Stimulated activated CD4-positive, alpha-beta T cell treated with anti-CD3 and anti-CD28 coated beads, Interleukin-4, amount 100 ng/mL, for 24 hours (primary cell): Measurements from ENCODE around the gene NIPAL1.
A peak's percentile ranks its signal among the peaks of the same experiment; 100 is the strongest.

Source experiments
- DNase-seq: peaks from one replicate; pipeline ENCODE4 v3.0.0-alpha.2; 2020

NIPAL1 gene

GRCh38 chr4:48028696-48029095 lies 12.1 kb downstream of the NIPAL1 start:
- no peak for DNase-seq

GRCh38 chr4:48030470-48030869 lies 13.9 kb downstream of the NIPAL1 start:
- no peak for DNase-seq

GRCh38 chr4:48031802-48032525 lies 15.4 kb downstream of the NIPAL1 start:
- no peak for DNase-seq

- DNase-seq = no peak
These were observed 16.1 kb downstream of the NIPAL1 start for GRCh38 chr4:48032721-48033120.

- no peak for DNase-seq
These were observed 16.8 kb downstream of the NIPAL1 start for GRCh38 chr4:48033412-48033811.

GRCh38 chr4:48033825-48034413 lies 17.3 kb downstream of the NIPAL1 start:
- peak; percentile 76 for DNase-seq

- DNase-seq = no peak
These were observed 19.4 kb downstream of the NIPAL1 start for GRCh38 chr4:48035952-48036351.

- DNase-seq = no peak
These were observed 20.5 kb downstream of the NIPAL1 start for GRCh38 chr4:48037117-48037462.

- DNase-seq = no peak
These were observed 22.1 kb downstream of the NIPAL1 start for GRCh38 chr4:48038666-48039065.

GRCh38 chr4:48039561-48039960 lies 23.0 kb downstream of the NIPAL1 start:
- DNase-seq = no peak

- peak; percentile 60 for DNase-seq
These were observed 25.1 kb downstream of the NIPAL1 start for GRCh38 chr4:48041535-48042137.

- no peak for DNase-seq
These were observed 26.4 kb downstream of the NIPAL1 start for GRCh38 chr4:48042979-48043461.

GRCh38 chr4:48043504-48043903 lies 26.9 kb downstream of the NIPAL1 start:
- DNase-seq = no peak

- no peak for DNase-seq
These were observed 27.7 kb downstream of the NIPAL1 start for GRCh38 chr4:48044298-48044697.

- no peak for DNase-seq
These were observed 29.5 kb downstream of the NIPAL1 start for GRCh38 chr4:48046059-48046458.

GRCh38 chr4:48047421-48047844 lies 30.9 kb downstream of the NIPAL1 start:
- DNase-seq = peak; percentile 81

- DNase-seq = no peak
These were observed 31.3 kb downstream of the NIPAL1 start for GRCh38 chr4:48047896-48048295.

- no peak for DNase-seq
These were observed 32.9 kb downstream of the NIPAL1 start for GRCh38 chr4:48049483-48049882.

- DNase-seq = no peak
These were observed 34.5 kb downstream of the NIPAL1 start for GRCh38 chr4:48051078-48051477.

- DNase-seq = no peak
These were observed 42.3 kb downstream of the NIPAL1 start for GRCh38 chr4:48058617-48059530.

GRCh38 chr4:48064349-48064748 lies 47.8 kb downstream of the NIPAL1 start:
- no peak for DNase-seq

- DNase-seq = no peak
These were observed 49.0 kb downstream of the NIPAL1 start for GRCh38 chr4:48065587-48066052.

GRCh38 chr4:48067536-48067935 lies 51.0 kb downstream of the NIPAL1 start:
- no peak for DNase-seq
